ENCODE data around the gene EPB41L3. TPM values are rescaled to one million over a fixed set of nuclear protein-coding genes. Genes with fewer than 3 reads are reported as not detected.

EPB41L3 gene
- total and polyA plus RNA-seq, 12 donors = 36.5 to 236 (median 140) TPM

DNA sequence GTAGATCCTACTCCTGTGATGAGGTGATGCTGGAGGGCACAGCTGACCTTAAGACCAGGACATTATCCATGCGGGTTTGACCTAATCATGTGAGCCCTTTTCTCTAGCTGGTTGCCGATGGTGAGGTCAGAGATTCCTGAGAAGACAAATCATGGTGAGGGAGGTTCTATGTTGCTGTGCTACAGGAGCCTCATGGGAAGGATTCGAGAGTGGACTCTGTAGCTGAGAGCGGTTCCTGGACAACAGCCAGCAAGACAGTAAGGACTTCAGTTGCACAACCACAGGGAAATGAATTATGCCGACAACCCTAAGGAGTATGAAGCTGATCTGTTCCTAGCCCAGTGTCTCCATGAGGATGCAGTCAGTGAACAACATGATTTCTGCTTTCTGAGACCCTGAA, 80.4 kb downstream of the EPB41L3 start:
- no peaks in the 10 kb centered on the region for H3K36me3 ChIP-seq (replicated peaks in 1 of 2)
- TF ChIP-seq POLR2A (IDR thresholded peaks at IDR 0.05) = no peak
- TF ChIP-seq, protein P1, sequence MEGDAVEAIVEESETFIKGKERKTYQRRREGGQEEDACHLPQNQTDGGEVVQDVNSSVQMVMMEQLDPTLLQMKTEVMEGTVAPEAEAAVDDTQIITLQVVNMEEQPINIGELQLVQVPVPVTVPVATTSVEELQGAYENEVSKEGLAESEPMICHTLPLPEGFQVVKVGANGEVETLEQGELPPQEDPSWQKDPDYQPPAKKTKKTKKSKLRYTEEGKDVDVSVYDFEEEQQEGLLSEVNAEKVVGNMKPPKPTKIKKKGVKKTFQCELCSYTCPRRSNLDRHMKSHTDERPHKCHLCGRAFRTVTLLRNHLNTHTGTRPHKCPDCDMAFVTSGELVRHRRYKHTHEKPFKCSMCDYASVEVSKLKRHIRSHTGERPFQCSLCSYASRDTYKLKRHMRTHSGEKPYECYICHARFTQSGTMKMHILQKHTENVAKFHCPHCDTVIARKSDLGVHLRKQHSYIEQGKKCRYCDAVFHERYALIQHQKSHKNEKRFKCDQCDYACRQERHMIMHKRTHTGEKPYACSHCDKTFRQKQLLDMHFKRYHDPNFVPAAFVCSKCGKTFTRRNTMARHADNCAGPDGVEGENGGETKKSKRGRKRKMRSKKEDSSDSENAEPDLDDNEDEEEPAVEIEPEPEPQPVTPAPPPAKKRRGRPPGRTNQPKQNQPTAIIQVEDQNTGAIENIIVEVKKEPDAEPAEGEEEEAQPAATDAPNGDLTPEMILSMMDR (IDR thresholded peaks at IDR 0.05) = no peak
- intact Hi-C loops (cut with DNase I) = loop anchor here in 1 of 2 donors (5.0 kb wide), 1 partner anchor 79 kb away; the partner anchor contains the start of gene EPB41L3
- peak in 6 of 7 donors; percentile 54 to 80 (median 69) for DNase-seq
- H3K4me3 ChIP-seq = no peak overlapping the region
- H3K27me3 ChIP-seq = no peaks in the 10 kb centered on the region
- 51 to 72% (median 62%) methylated on average over 4 to 5 of the region's 5 CpGs for WGBS, 4 donors
- peaks cover 8 to 39% of the 10 kb centered on the region in 2 donors for H3K4me1 ChIP-seq (replicated peaks in 1 of 2)
- H3K9me3 ChIP-seq (replicated peaks in 1 of 3) = no peaks in the 10 kb centered on the region
- peak overlapping the region in 2 of 5 donors; percentile 10 to 74 for H3K27ac ChIP-seq

DNA sequence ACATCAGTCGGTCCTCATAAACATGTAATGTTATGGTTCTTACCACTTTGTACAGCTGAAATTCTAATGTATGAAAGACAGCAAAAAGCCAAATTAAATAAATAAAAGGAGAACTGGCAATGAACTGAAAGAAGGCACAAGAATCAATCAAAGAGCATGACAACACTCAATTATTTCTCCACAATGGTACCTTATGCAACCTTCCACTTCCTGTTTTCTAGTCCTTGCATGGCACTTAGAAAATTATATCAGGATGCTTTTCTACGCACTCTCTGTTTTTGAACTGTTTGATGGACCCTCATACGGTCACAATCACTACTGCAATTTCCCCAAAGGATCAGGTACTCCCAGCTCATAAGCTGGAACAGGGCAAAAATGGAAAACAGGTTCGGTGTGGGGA, 81.6 kb downstream of the EPB41L3 start:
- Histone ChIP-seq H3K4me3 (no peak overlapping the region), H3K27ac (peak overlapping the region in 2 of 5 donors; percentile 1 to 42), H3K36me3 (replicated peaks in 1 of 2) (no peaks in the 10 kb centered on the region), H3K27me3 (no peaks in the 10 kb centered on the region), H3K4me1 (replicated peaks in 1 of 2) (peaks cover 8 to 39% of the 10 kb centered on the region in 2 donors), H3K9me3 (replicated peaks in 1 of 3) (no peaks in the 10 kb centered on the region)
- no peak for DNase-seq
- 81 to 87% (median 85%) methylated on average over 4 of the region's 4 CpGs for WGBS, 4 donors
- TF ChIP-seq POLR2A (IDR thresholded peaks at IDR 0.05) = no peak
- TF ChIP-seq, protein P1 (IDR thresholded peaks at IDR 0.05) = no peak
- intact Hi-C loops (cut with DNase I) = loop anchor here in 1 of 2 donors (5.0 kb wide), 1 partner anchor 80 kb away; the partner anchor contains the start of gene EPB41L3

DNA sequence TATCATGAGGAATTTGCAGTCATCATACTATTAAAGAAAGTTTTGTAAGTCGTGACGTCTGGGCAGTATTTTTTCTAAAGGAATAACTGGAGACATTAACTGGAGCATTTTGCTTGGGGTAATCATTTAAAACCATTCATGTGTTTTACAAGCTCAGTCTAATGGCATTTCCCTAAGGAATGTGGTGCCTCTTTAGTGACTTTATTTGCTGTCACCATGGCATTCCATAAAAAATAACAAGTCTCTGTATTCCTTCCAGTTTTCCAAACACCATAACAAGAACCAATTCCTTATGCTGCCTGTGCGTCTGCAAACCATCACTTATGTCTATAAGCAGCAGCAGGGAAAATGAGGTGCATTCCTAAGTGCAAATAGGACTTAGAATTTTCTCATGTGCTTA, 82.8 kb downstream of the EPB41L3 start:
- no peak for DNase-seq
- Histone ChIP-seq H3K4me3 (no peak overlapping the region), H3K27me3 (no peaks in the 10 kb centered on the region), H3K36me3 (replicated peaks in 1 of 2) (no peaks in the 10 kb centered on the region), H3K9me3 (replicated peaks in 1 of 3) (no peaks in the 10 kb centered on the region), H3K4me1 (replicated peaks in 1 of 2) (peaks cover 11 to 35% of the 10 kb centered on the region in 2 donors), H3K27ac (no peak overlapping the region)
- intact Hi-C loops (cut with DNase I) = loop anchor here in 1 of 2 donors (5.0 kb wide), 1 partner anchor 81 kb away; the partner anchor contains the start of gene EPB41L3
- TF ChIP-seq, protein P1 (IDR thresholded peaks at IDR 0.05) = no peak
- TF ChIP-seq POLR2A (IDR thresholded peaks at IDR 0.05) = no peak
- 79 to 86% (median 81%) methylated on average over 3 of the region's 3 CpGs for WGBS, 4 donors

DNA sequence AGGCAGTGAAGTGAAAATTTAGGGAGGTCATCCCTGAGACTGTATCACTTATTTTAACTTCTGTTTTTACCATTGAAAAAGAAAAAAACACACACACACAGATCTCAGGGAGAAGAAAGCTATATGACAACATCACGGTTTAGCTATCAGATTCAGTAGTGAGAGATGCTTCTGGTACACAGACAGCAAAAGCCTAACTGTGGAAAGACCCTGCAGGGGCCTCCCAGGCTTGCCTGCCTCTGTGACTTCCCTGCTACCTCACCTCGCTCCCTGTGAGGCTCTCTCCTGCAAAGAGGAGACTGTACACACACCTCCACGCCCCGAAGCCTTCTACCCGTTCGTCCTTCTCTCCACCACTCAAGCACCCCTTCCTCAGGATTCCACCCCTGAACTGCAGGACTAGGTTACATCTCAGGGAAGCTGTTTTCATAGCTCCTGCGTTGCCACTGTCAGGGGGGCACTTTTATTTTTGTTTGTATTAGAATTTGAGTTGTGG, 86.3 kb downstream of the EPB41L3 start:
- intact Hi-C loops (cut with DNase I) = loop anchor here in 1 of 2 donors (5.0 kb wide), 1 partner anchor 90 kb away; no protein-coding TSS in a partner anchor
- WGBS, 4 donors = 64 to 86% (median 78%) methylated on average over 7 of the region's 7 CpGs
- no peak overlapping the region for H3K4me3 ChIP-seq
- TF ChIP-seq, protein P1 (IDR thresholded peaks at IDR 0.05) = no peak
- TF ChIP-seq POLR2A (IDR thresholded peaks at IDR 0.05) = no peak
- no peaks in the 10 kb centered on the region for H3K27me3 ChIP-seq
- H3K27ac ChIP-seq = peak overlapping the region in 1 of 5 donors; percentile 64
- peak in 1 of 7 donors; percentile 52 for DNase-seq
- H3K9me3 ChIP-seq (replicated peaks in 1 of 3) = no peaks in the 10 kb centered on the region
- no peaks in the 10 kb centered on the region for H3K36me3 ChIP-seq (replicated peaks in 1 of 2)
- H3K4me1 ChIP-seq (replicated peaks in 1 of 2) = peaks cover 15 to 31% of the 10 kb centered on the region in 2 donors
